AG09309 (cell line): ENCODE measurements around the gene HACE1.

Experiments used
- DNase-seq: peaks from one replicate; pipeline ENCODE4 v3.0.0-alpha.2; 2010; ENCODE audit warnings: low read depth
- H3K4me3 ChIP-seq: 2 replicates; pipeline ENCODE4 v1.5.1; 2011; ENCODE audit warnings: mild to moderate bottlenecking, low read depth, low read length, moderate library complexity; ENCODE audit not compliant: control insufficient read depth
- TF ChIP-seq, protein P1 (sequence below): IDR thresholded peaks from 2 replicates; pipeline ENCODE4 v1.5.1; 2011; ENCODE audit warnings: mild to moderate bottlenecking, low read depth, low read length, inconsistent platforms; ENCODE audit not compliant: insufficient read depth, control insufficient read depth; ENCODE audit errors: missing control alignments

HACE1 gene

DNA sequence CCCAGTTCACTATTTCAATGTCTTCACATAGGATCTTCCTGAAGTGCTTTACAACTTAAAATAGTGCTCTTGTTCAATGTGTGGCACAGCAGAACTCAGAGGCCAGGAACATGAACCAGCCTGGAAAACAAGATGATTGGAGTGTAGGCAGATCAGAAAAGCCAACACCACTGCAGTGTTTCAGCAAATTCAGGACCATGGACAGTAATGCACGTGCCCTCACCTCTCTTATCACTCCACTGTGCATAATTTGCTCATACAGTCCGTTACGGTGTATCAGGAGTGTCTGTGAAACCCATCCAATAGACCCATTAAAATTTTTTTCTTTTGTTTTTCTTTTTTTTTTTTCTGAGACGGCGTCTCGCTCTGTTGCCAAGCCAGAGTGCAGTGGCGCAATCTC, 27.6 kb upstream of the HACE1 start:
- no peak overlapping the region for H3K4me3 ChIP-seq
- no peak for DNase-seq
- TF ChIP-seq, protein P1, sequence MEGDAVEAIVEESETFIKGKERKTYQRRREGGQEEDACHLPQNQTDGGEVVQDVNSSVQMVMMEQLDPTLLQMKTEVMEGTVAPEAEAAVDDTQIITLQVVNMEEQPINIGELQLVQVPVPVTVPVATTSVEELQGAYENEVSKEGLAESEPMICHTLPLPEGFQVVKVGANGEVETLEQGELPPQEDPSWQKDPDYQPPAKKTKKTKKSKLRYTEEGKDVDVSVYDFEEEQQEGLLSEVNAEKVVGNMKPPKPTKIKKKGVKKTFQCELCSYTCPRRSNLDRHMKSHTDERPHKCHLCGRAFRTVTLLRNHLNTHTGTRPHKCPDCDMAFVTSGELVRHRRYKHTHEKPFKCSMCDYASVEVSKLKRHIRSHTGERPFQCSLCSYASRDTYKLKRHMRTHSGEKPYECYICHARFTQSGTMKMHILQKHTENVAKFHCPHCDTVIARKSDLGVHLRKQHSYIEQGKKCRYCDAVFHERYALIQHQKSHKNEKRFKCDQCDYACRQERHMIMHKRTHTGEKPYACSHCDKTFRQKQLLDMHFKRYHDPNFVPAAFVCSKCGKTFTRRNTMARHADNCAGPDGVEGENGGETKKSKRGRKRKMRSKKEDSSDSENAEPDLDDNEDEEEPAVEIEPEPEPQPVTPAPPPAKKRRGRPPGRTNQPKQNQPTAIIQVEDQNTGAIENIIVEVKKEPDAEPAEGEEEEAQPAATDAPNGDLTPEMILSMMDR: no peak

DNA sequence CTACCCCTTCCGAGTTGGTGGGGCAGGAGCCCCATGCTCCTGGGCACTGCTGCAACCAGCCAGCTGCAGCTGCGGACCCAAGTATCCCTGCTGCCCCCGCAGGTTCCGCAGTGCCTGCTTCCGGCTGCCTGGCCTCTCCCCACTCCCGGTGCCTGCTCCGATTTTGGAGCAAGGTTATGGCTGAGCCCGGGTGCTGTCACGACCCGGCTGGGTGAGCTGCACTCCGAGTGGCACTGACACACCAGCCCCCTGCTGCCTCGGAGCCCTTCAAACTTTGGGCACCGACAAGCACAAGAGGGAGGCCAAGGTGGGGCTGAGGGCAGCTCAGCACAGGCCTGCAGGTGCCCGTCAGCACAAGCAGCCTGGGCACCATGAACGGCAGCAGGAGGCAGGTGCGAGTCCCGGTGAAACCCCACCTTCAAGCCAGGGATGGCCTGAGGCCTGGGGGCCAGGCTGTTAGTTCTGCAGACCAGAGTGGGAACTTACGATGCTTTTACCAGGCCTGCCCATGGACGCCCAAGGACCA, 25.9 kb upstream of the HACE1 start:
- no peak overlapping the region for H3K4me3 ChIP-seq
- TF ChIP-seq, protein P1: no peak
- DNase-seq: no peak

DNA sequence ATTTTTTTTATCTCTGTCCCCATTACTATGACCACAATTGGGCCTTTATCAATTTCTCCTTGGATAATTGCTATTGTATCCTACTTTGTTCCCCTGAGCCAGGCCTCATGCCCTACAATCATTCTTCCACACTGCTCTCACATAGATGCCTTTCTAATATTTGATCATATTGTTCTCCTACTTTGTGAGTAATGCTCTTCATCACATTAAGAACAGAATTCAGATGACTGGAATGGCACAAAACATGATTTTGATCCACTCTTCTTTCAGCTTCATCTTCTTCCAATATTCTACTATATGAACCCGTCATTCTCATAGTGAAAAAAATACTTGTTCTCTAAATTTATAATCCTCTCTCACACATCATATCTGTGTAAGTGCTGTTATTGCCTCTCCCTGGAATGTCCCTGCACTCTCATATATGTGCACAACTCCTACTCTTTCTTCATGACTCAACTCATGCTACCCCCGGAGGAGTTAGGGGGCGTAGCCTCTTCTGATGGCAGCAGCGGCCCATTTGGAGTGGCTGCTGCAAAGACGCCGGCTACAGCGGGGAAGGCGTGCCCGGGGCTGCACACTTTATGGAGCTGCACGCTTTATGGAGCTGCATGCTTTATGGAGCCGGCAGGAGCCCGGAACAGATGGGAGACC, 25.3 kb upstream of the HACE1 start:
- no peak for DNase-seq
- TF ChIP-seq, protein P1: no peak
- no peak overlapping the region for H3K4me3 ChIP-seq

DNA sequence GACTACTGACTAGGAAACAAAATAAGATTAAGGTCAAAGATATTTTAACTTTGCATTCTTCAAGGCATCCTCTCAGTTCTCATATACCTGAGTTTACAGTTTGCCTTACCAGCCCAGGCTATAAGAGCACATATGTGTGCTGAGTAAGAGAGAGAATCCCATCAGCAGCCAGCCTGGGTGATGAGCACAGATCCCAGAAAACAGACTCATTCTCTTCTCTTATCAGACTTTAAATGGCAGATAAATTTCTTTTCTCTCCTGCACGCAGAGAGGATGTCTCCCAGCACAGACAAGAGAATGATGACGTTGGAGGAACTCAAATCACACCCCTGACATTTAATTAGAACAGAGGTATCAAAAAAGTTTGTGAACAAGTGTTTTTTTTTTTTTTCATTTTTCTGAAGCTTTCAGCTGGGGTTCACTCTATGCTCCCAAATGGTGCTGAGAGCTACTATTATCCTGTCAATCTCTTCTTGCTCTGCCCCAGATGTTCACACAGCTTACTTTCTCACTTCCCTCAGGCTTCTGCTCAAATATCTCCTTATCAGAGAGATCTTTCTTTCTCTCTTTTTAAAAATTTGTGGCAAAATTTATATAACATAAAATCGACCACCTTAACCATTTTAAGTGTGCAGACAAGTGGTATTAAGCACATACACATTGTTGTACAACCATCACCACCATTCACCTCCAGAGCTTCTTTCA, 22.4 kb upstream of the HACE1 start:
- no peak for DNase-seq
- TF ChIP-seq, protein P1: no peak
- H3K4me3 ChIP-seq: no peak overlapping the region

DNA sequence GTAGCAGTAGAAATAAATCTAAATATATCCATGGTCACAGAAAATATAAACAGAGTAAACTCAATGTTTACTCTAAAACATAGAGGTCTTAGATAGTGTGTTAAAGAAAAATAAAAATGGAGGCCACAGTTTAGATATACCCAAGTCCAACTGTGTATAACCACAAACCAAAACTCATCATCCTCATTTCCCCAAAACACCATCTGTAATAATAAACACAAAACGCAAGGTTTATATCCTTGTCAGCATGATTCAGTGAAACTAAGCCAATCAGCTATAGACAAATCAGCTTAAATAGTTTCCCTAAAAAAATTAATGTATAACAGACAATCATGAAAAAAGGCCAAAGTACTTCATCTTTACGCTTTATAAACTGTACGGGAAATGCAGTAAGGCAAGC, 2.7 kb upstream of the HACE1 start:
- TF ChIP-seq, protein P1: no peak
- H3K4me3 ChIP-seq: no peak overlapping the region
- DNase-seq: no peak

DNA sequence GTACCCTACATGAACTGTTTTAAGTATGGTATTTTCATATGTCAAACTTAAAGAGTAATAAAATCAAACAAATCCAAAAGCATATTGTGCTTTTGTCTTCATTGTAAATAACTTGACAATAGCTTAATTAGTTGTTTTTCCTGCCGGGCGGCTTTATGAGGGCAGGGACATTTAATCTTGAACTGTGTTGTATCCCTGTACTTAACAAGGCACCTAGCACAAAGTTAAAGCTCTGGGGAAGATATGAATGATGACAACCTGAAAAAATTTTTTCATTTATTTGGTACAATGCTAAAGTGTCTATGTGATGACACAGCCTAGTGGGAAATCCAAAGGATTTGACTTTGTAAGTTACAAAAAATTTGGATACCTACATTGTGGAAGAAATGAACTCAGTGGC, 502 bp upstream of the HACE1 start:
- no peak overlapping the region; the same call in 1 of the 2 replicates for H3K4me3 ChIP-seq
- TF ChIP-seq, protein P1: no peak
- no peak for DNase-seq
